Effector memory CD8-positive, alpha-beta T cell (primary cell): Measurements from ENCODE around the gene MLLT3.

Source experiments
- ATAC-seq: fragments of 150-1000 bp; cut with Tn5 transposase; replicated peaks from 2 replicates; pipeline ENCODE4 v1.10.0; 2021; ENCODE audit warnings: mild to moderate bottlenecking, moderate library complexity
- DNase-seq, 3 experiments: peaks; one replicate each; pipeline ENCODE4 v3.0.0; 2021
- H3K27ac Mint-ChIP-seq, 2 donors: one replicate each; pipeline ENCODE4 v1.8.0; 2022; ENCODE audit warnings: mild to moderate bottlenecking in 2 of 2, mixed read lengths in 2 of 2, moderate library complexity in 2 of 2
- H3K27me3 Mint-ChIP-seq, 2 donors: one replicate each; pipeline ENCODE4 v1.8.0; 2022; ENCODE audit warnings: mixed read lengths in 2 of 2
- H3K36me3 Mint-ChIP-seq: one replicate; pipeline ENCODE4 v1.8.0; 2022; ENCODE audit warnings: mild to moderate bottlenecking, moderate library complexity, mixed read lengths; ENCODE audit not compliant: insufficient read depth
- H3K4me1 Mint-ChIP-seq, 2 donors: one replicate each; pipeline ENCODE4 v1.8.0; 2022; ENCODE audit warnings: low read depth in 2 of 2, mixed read lengths in 2 of 2
- H3K4me3 Mint-ChIP-seq, 2 donors: one replicate each; pipeline ENCODE4 v1.8.0; 2022; ENCODE audit warnings: mild to moderate bottlenecking in 2 of 2, mixed read lengths in 2 of 2, moderate library complexity in 2 of 2
- H3K9me3 Mint-ChIP-seq, 2 donors: one replicate each; pipeline ENCODE4 v1.8.0; 2022; ENCODE audit warnings: mixed read lengths in 2 of 2

MLLT3 gene

DNA sequence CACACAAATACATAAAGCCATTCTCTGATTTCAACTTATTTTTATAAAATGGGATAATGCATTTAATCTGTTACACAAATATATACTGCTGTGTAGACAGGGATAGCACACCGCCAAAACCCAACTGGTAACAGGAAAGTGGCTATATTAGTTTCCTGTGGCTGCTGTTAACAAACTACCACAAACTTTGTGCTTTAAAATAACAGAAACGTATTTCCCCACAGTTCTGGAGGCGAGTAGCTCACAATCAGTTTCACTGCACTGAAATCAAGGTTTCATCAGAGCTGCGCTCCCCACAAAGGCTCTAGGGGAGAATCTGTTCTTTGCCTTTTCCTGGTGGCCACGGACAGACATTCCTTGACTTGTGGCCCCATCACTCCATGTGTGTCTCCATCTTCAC is 94.0 kb downstream of the MLLT3 start:
- H3K9me3 Mint-ChIP-seq = no peaks in the 10 kb centered on the region
- peak overlapping the region in 1 of 2 donors; percentile 22 for H3K27ac Mint-ChIP-seq
- no peak overlapping the region for H3K4me3 Mint-ChIP-seq
- no peaks in the 10 kb centered on the region for H3K36me3 Mint-ChIP-seq
- H3K4me1 Mint-ChIP-seq = peaks cover 20 to 54% of the 10 kb centered on the region in 2 donors
- DNase-seq = no peak
- no peaks in the 10 kb centered on the region for H3K27me3 Mint-ChIP-seq
- ATAC-seq = no peak

DNA sequence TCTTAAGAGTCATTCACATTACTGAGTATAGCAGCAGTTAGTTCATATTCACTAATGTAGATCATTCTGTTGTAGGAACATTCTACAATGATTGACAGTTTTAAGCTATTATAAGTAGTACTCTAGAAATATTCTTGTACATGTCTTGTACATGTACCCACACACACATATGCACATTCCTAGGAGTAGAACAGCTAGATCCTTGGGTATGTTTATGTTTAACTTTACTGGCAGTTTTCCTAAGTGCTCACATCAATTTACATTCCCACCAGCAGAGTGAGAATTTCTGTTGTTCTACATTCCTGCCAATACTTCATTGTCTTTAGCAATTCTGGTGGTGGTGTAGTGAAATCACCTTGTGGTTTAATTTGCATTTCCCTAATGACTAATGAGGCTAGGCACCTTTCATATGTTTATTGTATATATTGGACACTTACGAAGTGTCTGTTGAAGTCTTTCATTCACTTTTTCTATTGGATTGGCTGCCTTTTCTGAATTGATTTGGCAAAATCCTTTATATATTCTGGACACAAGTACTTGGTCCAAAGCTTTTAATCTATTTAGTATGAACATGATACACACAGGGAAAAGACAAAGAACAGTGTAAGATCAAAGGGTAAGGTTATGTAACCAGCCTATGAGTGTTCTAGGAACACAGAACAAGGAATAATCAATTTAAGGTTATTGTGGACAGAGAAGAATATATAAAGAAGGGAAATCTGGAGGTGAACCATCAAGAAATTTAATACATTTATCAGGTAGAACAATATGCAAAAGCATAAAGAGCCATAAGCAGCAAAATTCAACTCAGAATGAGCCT is 95.6 kb downstream of the MLLT3 start:
- Mint-ChIP-seq H3K9me3 (no peaks in the 10 kb centered on the region), H3K27ac (peak overlapping the region in 1 of 2 donors; percentile 5), H3K27me3 (no peaks in the 10 kb centered on the region), H3K36me3 (no peaks in the 10 kb centered on the region), H3K4me3 (no peak overlapping the region), H3K4me1 (peaks cover 21 to 61% of the 10 kb centered on the region in 2 donors)
- ATAC-seq (peak; percentile 36), DNase-seq (no peak)

DNA sequence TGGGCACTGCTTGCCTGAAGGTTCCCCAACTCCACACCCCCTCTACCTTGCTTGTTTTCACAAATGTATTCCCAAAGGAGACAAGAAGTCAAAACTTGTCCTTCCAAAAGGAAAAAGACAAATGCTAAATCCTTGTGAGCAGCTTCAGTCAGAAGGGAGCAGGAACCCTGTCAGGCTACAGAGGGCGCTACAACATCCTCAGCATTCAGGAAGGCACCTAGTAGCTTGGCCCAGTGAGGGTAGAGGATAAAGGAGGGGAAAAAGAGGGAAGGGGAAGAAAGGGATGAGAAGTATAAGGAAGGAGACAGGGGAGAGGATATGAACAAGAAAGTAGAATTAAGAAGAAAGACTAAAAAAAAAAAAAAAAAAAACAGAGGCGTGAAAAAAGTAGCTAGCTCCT is 97.5 kb downstream of the MLLT3 start:
- H3K9me3 Mint-ChIP-seq = no peaks in the 10 kb centered on the region
- ATAC-seq (no peak), DNase-seq (peak in 1 of 3 experiments; percentile 4)
- H3K4me1 Mint-ChIP-seq = peaks cover 27 to 67% of the 10 kb centered on the region in 2 donors
- no peak overlapping the region for H3K27ac Mint-ChIP-seq
- H3K27me3 Mint-ChIP-seq = no peaks in the 10 kb centered on the region
- H3K4me3 Mint-ChIP-seq = no peak overlapping the region
- no peaks in the 10 kb centered on the region for H3K36me3 Mint-ChIP-seq

DNA sequence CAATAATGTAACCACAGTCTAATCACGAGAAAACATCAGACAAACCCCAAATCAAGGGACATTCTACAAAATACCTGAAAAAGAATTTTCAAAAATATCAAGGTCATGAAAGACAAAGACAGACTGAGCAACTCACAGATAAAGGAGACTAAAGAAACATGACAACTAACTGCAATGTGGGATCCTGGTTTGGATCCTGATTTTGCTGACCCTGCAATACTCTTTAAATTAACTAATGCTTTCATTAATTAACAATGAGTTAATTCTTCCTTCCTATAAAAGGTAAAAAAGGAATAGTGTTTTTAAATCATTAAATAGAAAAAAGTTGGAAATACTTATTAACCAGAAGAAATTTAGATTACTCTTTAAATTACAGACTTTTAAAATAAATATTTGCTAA is 103.6 kb downstream of the MLLT3 start:
- Mint-ChIP-seq H3K27me3 (no peaks in the 10 kb centered on the region), H3K9me3 (no peaks in the 10 kb centered on the region), H3K4me3 (no peak overlapping the region), H3K4me1 (peaks cover 27 to 56% of the 10 kb centered on the region in 2 donors), H3K27ac (no peak overlapping the region), H3K36me3 (no peaks in the 10 kb centered on the region)
- ATAC-seq (no peak), DNase-seq (no peak)

DNA sequence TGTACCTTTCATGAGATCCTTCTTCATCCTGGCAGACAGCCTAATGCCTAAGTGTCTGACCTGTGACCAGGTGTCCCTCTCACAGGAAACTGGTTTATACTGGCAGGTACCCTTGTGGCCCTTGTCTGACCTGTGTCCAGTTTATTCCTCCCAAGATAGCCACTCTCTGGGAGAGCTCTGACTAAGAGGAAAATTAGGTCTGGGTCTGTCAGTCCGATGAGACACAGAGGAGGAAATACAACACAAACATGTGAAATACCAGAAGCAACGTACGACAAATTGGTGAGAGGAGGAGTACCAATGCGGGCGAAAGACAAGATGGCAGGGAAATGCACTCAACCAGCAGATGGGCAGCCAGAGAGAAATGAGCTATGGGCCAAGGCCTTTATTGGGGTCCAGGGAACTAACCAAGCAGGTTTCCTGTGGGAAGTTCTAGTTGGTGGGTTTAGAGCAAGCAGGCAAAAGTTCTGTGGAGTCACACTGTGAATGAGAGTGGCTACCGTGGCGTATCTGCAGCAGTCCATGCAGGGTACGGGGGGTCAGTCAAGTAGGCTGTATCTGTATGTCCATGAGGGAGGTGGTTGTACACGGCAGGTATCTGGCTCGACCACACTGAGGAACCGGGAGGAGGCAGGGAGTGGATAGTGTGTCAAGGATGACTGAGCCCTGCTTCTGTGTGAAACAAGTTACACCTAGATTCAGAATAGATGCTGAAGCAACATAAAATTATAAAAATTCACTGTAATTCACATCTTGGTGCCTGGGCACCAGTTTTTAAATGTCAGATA is 109.0 kb downstream of the MLLT3 start:
- no peaks in the 10 kb centered on the region for H3K27me3 Mint-ChIP-seq
- H3K36me3 Mint-ChIP-seq = peaks cover 2% of the 10 kb centered on the region
- H3K4me1 Mint-ChIP-seq = peaks cover 31 to 55% of the 10 kb centered on the region in 2 donors
- peak overlapping the region; percentile 7 to 67 for H3K27ac Mint-ChIP-seq
- DNase-seq (no peak), ATAC-seq (no peak)
- no peak overlapping the region for H3K4me3 Mint-ChIP-seq
- H3K9me3 Mint-ChIP-seq = no peaks in the 10 kb centered on the region

DNA sequence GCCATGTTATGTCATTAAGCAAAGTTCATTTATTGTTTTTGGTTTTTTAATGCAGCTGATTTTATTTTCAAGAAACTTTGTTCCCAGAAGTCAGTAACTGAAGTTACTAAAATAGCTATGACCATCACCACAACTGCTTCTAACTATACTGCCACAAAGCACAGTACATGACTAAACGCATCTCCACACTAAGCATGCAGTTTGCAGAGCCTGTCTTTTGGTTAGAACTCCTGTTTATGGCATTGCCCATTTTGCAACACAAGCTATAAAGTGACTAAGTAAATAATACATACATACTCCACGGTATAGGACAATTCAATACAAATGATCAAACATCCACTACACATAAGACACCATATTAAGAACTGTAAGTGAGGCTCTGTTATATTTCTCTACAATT is 109.7 kb downstream of the MLLT3 start:
- H3K4me3 Mint-ChIP-seq = no peak overlapping the region
- no peak for DNase-seq
- no peak overlapping the region for H3K27ac Mint-ChIP-seq
- H3K4me1 Mint-ChIP-seq = peaks cover 33 to 62% of the 10 kb centered on the region in 2 donors
- peaks cover 2% of the 10 kb centered on the region for H3K36me3 Mint-ChIP-seq
- H3K9me3 Mint-ChIP-seq = no peaks in the 10 kb centered on the region
- no peaks in the 10 kb centered on the region for H3K27me3 Mint-ChIP-seq
- no peak for ATAC-seq

DNA sequence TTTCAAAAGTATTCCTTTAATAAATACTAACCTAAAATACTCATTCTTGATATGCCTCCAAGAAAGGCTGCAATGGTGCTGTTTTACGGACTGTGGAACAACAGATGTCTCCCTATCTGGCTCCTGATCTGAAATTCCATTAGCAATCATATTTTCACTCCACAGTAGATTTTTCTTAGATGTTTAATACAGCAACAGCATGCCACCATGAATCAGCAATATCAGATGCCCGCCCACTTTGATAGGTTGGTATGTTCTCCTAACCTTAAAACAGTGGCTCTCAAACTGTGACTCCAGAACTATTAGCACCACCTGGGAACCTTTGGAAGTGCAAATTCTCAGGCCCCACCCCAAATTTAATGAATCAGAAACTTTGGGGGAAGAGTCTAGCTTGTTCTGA is 110.2 kb downstream of the MLLT3 start:
- H3K27ac Mint-ChIP-seq = no peak overlapping the region
- no peak overlapping the region for H3K4me3 Mint-ChIP-seq
- DNase-seq (no peak), ATAC-seq (no peak)
- peaks cover 33 to 66% of the 10 kb centered on the region in 2 donors for H3K4me1 Mint-ChIP-seq
- H3K27me3 Mint-ChIP-seq = no peaks in the 10 kb centered on the region
- H3K36me3 Mint-ChIP-seq = peaks cover 2% of the 10 kb centered on the region
- no peaks in the 10 kb centered on the region for H3K9me3 Mint-ChIP-seq

DNA sequence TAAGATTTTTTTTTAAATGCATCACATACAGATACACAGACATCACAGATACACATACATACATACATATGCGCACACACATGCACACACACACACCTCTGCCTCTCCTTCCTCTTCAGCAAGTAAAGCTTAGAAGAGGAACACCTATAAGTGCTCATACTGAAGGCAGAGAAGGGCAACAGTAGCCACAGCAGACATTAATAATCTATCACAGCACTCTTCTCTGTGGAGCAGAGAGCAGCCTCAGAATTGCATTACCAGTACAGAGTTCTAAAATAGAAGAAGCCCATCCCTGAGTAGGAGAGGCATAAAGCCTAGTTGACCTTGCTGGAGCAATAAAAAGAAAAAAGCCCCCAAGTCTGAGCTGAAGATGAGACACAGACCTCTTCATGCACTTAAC is 110.6 kb downstream of the MLLT3 start:
- Mint-ChIP-seq H3K27me3 (no peaks in the 10 kb centered on the region), H3K4me1 (peaks cover 33 to 66% of the 10 kb centered on the region in 2 donors), H3K4me3 (no peak overlapping the region), H3K36me3 (peaks cover 2% of the 10 kb centered on the region), H3K27ac (no peak overlapping the region), H3K9me3 (no peaks in the 10 kb centered on the region)
- DNase-seq = no peak
- ATAC-seq = no peak

DNA sequence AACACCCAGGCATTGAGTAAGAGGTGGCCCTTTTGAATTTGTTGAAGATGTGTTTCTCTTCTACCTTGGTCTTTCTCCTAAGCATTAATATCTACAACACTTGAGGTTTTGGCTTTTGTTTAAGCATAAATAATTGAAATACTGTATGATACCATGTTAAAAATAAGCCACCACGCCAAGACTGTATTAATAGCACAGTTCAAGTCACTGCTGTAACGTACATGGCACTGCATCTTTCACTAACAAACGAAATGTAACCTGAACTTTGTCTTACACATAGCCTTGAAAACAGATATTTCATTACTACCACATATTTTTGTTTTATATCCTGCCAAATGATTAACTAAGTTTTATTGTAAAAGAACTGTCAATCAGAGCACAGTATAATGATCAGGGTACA is 112.8 kb downstream of the MLLT3 start:
- Mint-ChIP-seq H3K36me3 (peaks cover 2% of the 10 kb centered on the region), H3K4me3 (no peak overlapping the region), H3K9me3 (no peaks in the 10 kb centered on the region), H3K27ac (peak overlapping the region in 1 of 2 donors; percentile 16), H3K4me1 (peaks cover 35 to 65% of the 10 kb centered on the region in 2 donors), H3K27me3 (no peaks in the 10 kb centered on the region)
- DNase-seq = no peak
- ATAC-seq = no peak

DNA sequence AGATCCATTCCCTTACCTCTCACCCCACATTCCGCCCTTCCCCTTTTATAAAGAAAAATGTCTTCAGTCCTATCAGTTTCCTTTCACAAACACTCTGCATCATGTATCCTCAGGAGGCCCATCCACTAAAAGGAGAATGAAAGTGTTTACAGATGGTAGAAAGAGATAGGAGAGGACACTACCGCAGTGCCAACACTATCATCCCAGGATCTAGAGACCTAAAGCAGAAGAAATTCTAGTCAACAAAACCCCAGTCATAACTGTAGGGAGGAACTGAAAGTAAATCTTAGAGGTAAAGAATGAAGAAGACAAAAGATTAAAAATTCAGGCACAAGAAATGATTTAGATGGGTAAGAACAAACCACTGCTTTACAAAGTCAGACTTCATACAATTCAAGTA is 114.1 kb downstream of the MLLT3 start:
- peak; percentile 49 for ATAC-seq
- H3K4me1 Mint-ChIP-seq = peaks cover 32 to 67% of the 10 kb centered on the region in 2 donors

DNA sequence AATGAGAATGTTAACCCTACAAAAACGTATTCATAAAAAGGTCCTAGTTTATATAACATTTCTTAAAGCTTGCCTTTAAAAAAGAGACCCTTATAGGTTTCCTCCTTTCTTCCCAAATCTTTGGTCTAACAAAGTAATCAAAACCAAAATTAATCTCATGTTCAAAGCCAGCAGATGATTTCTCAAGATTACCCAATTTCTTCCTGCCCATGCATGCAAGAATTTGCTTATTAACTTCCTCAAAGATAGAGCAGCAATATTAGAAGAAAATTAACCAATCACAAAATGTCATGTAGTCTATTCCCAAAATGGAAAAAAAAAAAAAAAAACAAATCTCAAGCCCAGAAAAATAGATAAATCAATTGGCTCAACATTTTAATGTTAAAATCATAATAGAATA is 114.9 kb downstream of the MLLT3 start:
- no peaks in the 10 kb centered on the region for H3K36me3 Mint-ChIP-seq
- no peak overlapping the region for H3K4me3 Mint-ChIP-seq
- ATAC-seq = no peak
- peaks cover 25 to 66% of the 10 kb centered on the region in 2 donors for H3K4me1 Mint-ChIP-seq
- DNase-seq = no peak
- H3K9me3 Mint-ChIP-seq = no peaks in the 10 kb centered on the region
- no peaks in the 10 kb centered on the region for H3K27me3 Mint-ChIP-seq
- H3K27ac Mint-ChIP-seq = peak overlapping the region in 1 of 2 donors; percentile 35

More for the DNA sequence above, 114.1 kb downstream of the MLLT3 start:
- Mint-ChIP-seq H3K9me3 (no peaks in the 10 kb centered on the region), H3K27me3 (no peaks in the 10 kb centered on the region), H3K4me3 (no peak overlapping the region), H3K27ac (peak overlapping the region in 1 of 2 donors; percentile 35), H3K36me3 (no peaks in the 10 kb centered on the region)
- DNase-seq = no peak

DNA sequence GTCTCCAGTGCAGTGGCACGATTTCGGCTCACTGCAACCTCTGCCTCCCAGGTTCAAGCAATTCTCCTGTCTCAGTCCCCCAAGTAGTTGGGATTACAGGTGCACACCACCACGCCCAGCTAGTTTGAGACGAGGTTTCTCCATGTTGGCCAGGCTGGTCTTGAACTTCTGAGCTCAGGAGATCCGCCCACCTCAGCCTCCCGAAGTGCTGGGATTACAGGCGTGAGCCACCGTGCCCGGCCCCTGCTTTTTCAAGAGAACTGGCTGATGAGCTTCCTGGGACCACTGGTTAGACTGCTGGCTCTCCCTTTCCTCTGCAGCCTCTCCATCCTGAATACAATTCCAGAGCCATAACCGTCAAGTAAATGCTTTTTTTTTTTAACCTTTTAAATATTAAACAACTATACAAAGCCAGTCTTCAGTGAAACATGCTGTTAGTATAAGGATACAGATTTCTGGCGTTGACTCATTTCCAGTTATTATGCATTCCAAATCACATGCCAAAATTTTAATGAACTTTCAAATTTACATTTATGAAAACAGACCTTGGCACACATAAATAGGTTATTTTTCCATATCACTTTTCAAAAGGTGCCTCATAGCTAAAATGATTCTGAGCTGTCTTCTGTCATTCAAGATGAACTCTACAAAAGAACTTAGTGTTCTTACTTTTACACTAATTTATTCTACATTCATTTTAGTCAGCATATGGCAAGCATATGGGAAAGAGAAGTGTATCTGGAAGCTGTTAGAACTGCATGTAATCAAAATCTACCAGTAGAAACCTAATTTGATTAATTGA is 116.0 kb downstream of the MLLT3 start:
- H3K4me3 Mint-ChIP-seq = no peak overlapping the region
- ATAC-seq (no peak), DNase-seq (no peak)
- peaks cover 22 to 57% of the 10 kb centered on the region in 2 donors for H3K4me1 Mint-ChIP-seq
- H3K27me3 Mint-ChIP-seq = no peaks in the 10 kb centered on the region
- no peaks in the 10 kb centered on the region for H3K9me3 Mint-ChIP-seq
- H3K36me3 Mint-ChIP-seq = no peaks in the 10 kb centered on the region
- H3K27ac Mint-ChIP-seq = no peak overlapping the region

DNA sequence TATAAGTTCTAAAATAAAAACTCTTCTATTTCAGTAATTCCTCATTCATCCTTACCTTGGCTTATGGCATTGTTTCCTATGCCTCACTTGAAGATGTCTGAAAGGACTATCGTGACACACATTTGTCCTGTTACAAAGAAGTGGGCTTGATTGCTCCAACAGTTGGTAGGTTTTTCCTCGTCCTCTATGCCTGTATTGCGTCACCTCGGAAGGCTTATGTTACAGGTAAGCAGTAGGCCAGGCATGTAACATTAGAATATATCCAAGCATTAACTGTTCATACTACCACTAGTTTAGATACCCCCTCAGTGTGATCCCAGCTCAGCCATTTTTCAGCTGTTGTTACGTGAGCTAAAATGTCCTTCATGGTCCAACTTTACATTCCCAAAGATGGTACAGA is 116.7 kb downstream of the MLLT3 start:
- H3K4me1 Mint-ChIP-seq = peaks cover 22 to 64% of the 10 kb centered on the region in 2 donors
- DNase-seq (no peak), ATAC-seq (no peak)
- H3K27ac Mint-ChIP-seq = peak overlapping the region in 1 of 2 donors; percentile 9
- no peaks in the 10 kb centered on the region for H3K9me3 Mint-ChIP-seq
- no peak overlapping the region for H3K4me3 Mint-ChIP-seq
- no peaks in the 10 kb centered on the region for H3K27me3 Mint-ChIP-seq
- no peaks in the 10 kb centered on the region for H3K36me3 Mint-ChIP-seq
